Measurements from ENCODE around the gene ACSF3.
A peak's percentile ranks its signal among the peaks of the same experiment; 100 is the strongest.
"Not testable (repeated sequence)": the region's sequence is repeated elsewhere in the genome, so short reads cannot be mapped to it uniquely, and the experiment has no call there.

The ACSF3 gene

DNA sequence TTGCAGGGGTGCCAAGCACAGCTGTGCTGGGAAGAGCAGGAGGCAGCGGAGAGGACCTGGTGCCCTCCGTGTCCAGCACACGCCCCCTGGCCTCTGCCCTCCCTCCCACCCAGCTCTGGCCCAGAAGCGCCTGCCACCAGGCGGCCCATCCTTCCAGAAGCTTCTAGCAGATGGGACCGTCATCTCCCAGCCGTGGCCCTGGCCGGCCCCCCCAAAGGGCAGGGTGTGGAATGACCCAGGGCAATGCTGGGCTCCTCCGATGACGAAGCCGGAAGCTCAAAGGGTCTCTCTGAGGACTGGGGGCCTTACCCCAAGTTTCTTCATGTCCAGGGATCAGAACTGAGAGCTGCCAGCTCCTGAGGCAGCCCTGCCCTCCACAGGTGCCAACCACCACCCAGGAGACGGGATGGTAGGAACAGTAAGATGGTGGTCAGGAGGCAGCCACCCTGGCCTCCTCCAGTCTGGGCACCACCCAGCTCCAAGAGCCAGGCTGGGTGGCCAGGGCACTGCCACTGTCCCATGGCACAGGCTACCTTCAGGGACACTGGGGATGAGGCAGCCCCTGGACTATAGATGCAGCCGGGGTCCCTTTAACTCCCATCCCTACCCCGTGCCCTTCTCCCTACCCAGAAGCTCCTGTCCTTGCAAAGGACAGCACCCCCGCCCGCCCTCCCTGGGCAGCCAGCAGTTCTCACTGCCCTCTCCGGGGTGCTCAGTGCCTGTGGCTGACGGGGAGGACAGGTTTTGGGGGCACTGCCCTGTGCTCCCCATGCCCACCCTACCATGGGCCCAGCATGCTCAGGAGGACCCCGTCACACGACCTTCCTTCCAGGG is 71.4 kb downstream of the ACSF3 start:
- no peak overlapping the region for H3K27ac ChIP-seq (ENCODE audit: insufficient read depth in 1 of 2, low read depth in 1 of 2, low read length in 2 of 2, poor library complexity in 1 of 2, severe bottlenecking in 2 of 2)
- H3K27me3 ChIP-seq (replicated peaks in 2 of 5; ENCODE audit: control insufficient read depth in 4 of 5, insufficient read depth in 5 of 5, low read length in 4 of 5): peaks cover 0 to 9% (median 1%) of the 10 kb centered on the region in 5 experiments
- no peaks in the 10 kb centered on the region for H3K36me3 ChIP-seq (ENCODE audit: control insufficient read depth in 4 of 4, insufficient read depth in 4 of 4, low read length in 3 of 4)
- 100% methylated on average over 9 of the region's 20 CpGs for WGBS (ENCODE audit: insufficient coverage)
- ChIA-PET POLR2A (no interaction called here), CTCF (interaction anchor here (1.7 kb wide), 1 partner anchor 9 kb away, joined by 5 read pairs; no protein-coding TSS in a partner anchor)
- no peak overlapping the region for H3K4me3 ChIP-seq (ENCODE audit: control insufficient read depth in 1 of 7, extremely low read depth in 1 of 7, insufficient read depth in 4 of 7, low read depth in 2 of 7, low read length in 6 of 7)
- H3K9me3 ChIP-seq (ENCODE audit: control extremely low read depth in 1 of 5, control insufficient read depth in 4 of 5, insufficient read depth in 2 of 5, low read depth in 1 of 5, low read length in 4 of 5): no peaks in the 10 kb centered on the region
- no peak for DNase-seq
- H3K4me1 ChIP-seq (ENCODE audit: control extremely low read depth in 1 of 4, control insufficient read depth in 4 of 4, insufficient read depth in 4 of 4, low read length in 3 of 4): peaks cover 0 to 10% (median 7%) of the 10 kb centered on the region in 4 experiments

DNA sequence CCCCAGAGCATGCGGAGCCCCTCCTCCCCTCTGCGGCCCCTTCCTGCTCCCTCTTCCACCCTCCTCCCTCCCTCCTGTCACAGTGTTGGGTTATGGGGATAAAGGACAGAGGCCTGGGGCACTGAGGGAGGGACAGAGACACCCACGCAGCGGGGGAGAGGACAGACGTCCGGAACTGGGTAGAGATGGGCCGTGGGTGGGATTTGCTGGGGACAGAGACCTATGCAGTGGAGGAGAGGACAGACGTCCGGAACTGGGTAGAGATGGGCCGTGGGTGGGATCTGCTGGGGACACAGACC is 72.0 kb downstream of the ACSF3 start:
- H3K36me3 ChIP-seq (ENCODE audit: control insufficient read depth in 4 of 4, insufficient read depth in 4 of 4, low read length in 3 of 4); DNase-seq; POLR2A ChIA-PET; H3K27ac ChIP-seq (ENCODE audit: insufficient read depth in 1 of 2, low read depth in 1 of 2, low read length in 2 of 2, poor library complexity in 1 of 2, severe bottlenecking in 2 of 2); H3K4me3 ChIP-seq (ENCODE audit: control insufficient read depth in 1 of 7, extremely low read depth in 1 of 7, insufficient read depth in 4 of 7, low read depth in 2 of 7, low read length in 6 of 7); H3K9me3 ChIP-seq (ENCODE audit: control extremely low read depth in 1 of 5, control insufficient read depth in 4 of 5, insufficient read depth in 2 of 5, low read depth in 1 of 5, low read length in 4 of 5): not testable (repeated sequence)
- CTCF ChIA-PET: interaction anchor here (1.7 kb wide), 1 partner anchor 10 kb away, joined by 5 read pairs; no protein-coding TSS in a partner anchor
- WGBS (ENCODE audit: insufficient coverage): no CpG with 5 or more reads among the region's 10 CpGs
- Histone ChIP-seq H3K27me3 (replicated peaks in 2 of 5; ENCODE audit: control insufficient read depth in 4 of 5, insufficient read depth in 5 of 5, low read length in 4 of 5) (peaks cover 0 to 15% (median 5%) of the 10 kb centered on the region in 5 experiments), H3K4me1 (ENCODE audit: control extremely low read depth in 1 of 4, control insufficient read depth in 4 of 4, insufficient read depth in 4 of 4, low read length in 3 of 4) (peaks cover 0 to 14% (median 10%) of the 10 kb centered on the region in 4 experiments)

DNA sequence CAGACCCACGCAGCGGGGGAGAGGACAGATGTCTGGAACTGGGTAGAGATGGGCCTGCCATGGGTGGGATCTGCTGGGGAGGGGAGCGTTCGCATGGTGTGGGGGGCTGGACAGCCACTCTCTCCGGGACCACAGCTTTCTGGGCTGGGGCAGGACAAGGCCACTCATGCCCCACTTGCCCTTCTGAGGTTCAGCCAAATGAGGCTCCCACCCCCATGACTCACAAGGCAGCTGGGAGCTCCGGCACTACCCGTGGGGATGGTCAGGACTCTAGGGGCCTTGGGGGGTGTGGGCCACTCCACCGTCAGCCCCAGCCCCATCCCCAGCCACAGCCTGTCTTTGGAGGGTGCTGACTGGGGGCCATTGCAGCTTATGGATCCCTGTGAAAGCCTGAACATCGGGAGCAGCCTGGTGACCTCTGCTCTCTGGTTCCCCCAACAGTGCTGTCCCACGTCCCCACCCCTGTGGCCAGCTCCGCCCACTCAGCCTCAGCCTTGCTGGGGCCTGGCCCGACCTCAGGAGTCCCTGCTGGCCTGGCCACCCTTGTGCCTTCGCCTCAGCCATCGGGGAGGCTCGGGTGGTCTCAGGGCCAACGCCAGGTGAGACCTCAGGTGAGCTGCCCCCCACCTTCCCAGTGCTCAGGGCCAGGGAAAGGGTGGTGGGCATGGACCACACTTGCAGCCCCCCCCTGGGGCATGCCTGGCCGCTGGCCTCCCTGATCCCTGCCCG is 73.2 kb downstream of the ACSF3 start:
- 83% methylated on average over 17 of the region's 18 CpGs for WGBS (ENCODE audit: insufficient coverage)
- H3K9me3 ChIP-seq (ENCODE audit: control extremely low read depth in 1 of 5, control insufficient read depth in 4 of 5, insufficient read depth in 2 of 5, low read depth in 1 of 5, low read length in 4 of 5): no peaks in the 10 kb centered on the region
- no peak for DNase-seq
- no peaks in the 10 kb centered on the region for H3K36me3 ChIP-seq (ENCODE audit: control insufficient read depth in 4 of 4, insufficient read depth in 4 of 4, low read length in 3 of 4)
- H3K27ac ChIP-seq (ENCODE audit: insufficient read depth in 1 of 2, low read depth in 1 of 2, low read length in 2 of 2, poor library complexity in 1 of 2, severe bottlenecking in 2 of 2): no peak overlapping the region
- ChIA-PET CTCF (interaction anchor here (0.8 to 1.8 kb wide), 19 partner anchors 8 to 430 kb away, joined by 3 to 12 read pairs (median 4); partner anchors contain the start of gene APRT), POLR2A (interaction anchor here (0.6 kb wide), 1 partner anchor 228 kb away, joined by 3 read pairs; no protein-coding TSS in a partner anchor)
- peak overlapping the region in 2 of 7 experiments; percentile 5 to 61 for H3K4me3 ChIP-seq (ENCODE audit: control insufficient read depth in 1 of 7, extremely low read depth in 1 of 7, insufficient read depth in 4 of 7, low read depth in 2 of 7, low read length in 6 of 7)
- H3K4me1 ChIP-seq (ENCODE audit: control extremely low read depth in 1 of 4, control insufficient read depth in 4 of 4, insufficient read depth in 4 of 4, low read length in 3 of 4): peaks cover 0 to 22% (median 19%) of the 10 kb centered on the region in 4 experiments
- peaks cover 0 to 18% (median 5%) of the 10 kb centered on the region in 5 experiments for H3K27me3 ChIP-seq (replicated peaks in 2 of 5; ENCODE audit: control insufficient read depth in 4 of 5, insufficient read depth in 5 of 5, low read length in 4 of 5)

- Histone ChIP-seq H3K27me3 (replicated peaks in 2 of 5; ENCODE audit: control insufficient read depth in 4 of 5, insufficient read depth in 5 of 5, low read length in 4 of 5) (peaks cover 0 to 18% (median 5%) of the 10 kb centered on the region in 5 experiments), H3K9me3 (ENCODE audit: control extremely low read depth in 1 of 5, control insufficient read depth in 4 of 5, insufficient read depth in 2 of 5, low read depth in 1 of 5, low read length in 4 of 5) (no peaks in the 10 kb centered on the region), H3K4me1 (ENCODE audit: control extremely low read depth in 1 of 4, control insufficient read depth in 4 of 4, insufficient read depth in 4 of 4, low read length in 3 of 4) (peaks cover 0 to 23% (median 20%) of the 10 kb centered on the region in 4 experiments), H3K4me3 (ENCODE audit: control insufficient read depth in 1 of 7, extremely low read depth in 1 of 7, insufficient read depth in 4 of 7, low read depth in 2 of 7, low read length in 6 of 7) (peak overlapping the region in 2 of 7 experiments; percentile 5 to 61), H3K27ac (ENCODE audit: insufficient read depth in 1 of 2, low read depth in 1 of 2, low read length in 2 of 2, poor library complexity in 1 of 2, severe bottlenecking in 2 of 2) (no peak overlapping the region), H3K36me3 (ENCODE audit: control insufficient read depth in 4 of 4, insufficient read depth in 4 of 4, low read length in 3 of 4) (no peaks in the 10 kb centered on the region)
- ChIA-PET POLR2A (interaction anchor here (0.6 kb wide), 2 partner anchors 229 to 303 kb away, joined by 3 read pairs; no protein-coding TSS in a partner anchor), CTCF (interaction anchor here (0.8 to 1.8 kb wide), 18 partner anchors 9 to 424 kb away, joined by 3 to 12 read pairs (median 4); partner anchors contain the start of gene APRT)
- 14% methylated on average over 18 of the region's 18 CpGs for WGBS (ENCODE audit: insufficient coverage)
- DNase-seq: peak; percentile 72 to 84 (median 77)
These were observed 73.8 kb downstream of the ACSF3 start for GRCh38 chr16:89167425-89167941.

DNA sequence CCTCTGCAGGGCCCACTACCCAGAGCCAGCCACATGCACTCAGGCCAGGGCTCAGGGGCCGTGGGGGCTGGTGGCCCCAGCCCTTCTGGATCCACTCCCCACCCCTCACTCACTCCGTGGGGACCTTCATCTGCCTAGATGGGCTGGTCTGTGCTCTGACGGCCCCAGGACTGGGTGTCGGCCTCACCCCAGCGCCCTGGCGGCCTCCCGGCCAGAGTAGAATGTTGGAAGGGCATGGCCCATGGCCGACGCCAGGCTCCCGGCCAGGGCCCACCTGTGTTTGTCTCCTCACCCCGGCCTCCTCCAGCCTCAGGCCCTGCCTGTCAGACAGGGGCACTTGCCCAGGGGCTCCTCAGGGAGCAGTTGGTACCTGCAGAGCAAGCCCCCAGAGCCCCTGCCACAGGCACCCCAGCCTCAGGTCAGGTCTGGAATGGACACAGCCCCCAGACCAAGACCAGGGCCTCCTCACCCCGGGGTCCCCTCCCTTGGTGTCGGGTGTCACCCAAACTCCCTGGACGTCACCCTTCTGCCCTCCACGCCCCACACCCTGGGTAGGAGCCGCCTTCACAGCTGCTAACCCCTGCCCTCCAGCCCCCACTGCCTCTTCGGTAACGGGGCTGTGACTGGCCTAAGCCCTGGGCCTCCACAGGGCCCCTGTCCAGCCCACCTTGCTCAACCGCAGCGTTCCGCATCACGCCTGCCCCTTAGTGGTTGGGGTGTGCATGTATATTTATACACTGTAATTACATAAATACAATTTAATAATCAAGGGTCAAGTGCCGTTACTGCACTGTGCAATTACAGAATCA is 74.9 kb downstream of the ACSF3 start:
- no peak for DNase-seq
- 89% methylated on average over 12 of the region's 23 CpGs for WGBS (ENCODE audit: insufficient coverage)
- peaks cover 0 to 18% (median 5%) of the 10 kb centered on the region in 5 experiments for H3K27me3 ChIP-seq (replicated peaks in 2 of 5; ENCODE audit: control insufficient read depth in 4 of 5, insufficient read depth in 5 of 5, low read length in 4 of 5)
- no peaks in the 10 kb centered on the region for H3K9me3 ChIP-seq (ENCODE audit: control extremely low read depth in 1 of 5, control insufficient read depth in 4 of 5, insufficient read depth in 2 of 5, low read depth in 1 of 5, low read length in 4 of 5)
- H3K27ac ChIP-seq (ENCODE audit: insufficient read depth in 1 of 2, low read depth in 1 of 2, low read length in 2 of 2, poor library complexity in 1 of 2, severe bottlenecking in 2 of 2): no peak overlapping the region
- POLR2A ChIA-PET: no interaction called here
- no peak overlapping the region for H3K4me3 ChIP-seq (ENCODE audit: control insufficient read depth in 1 of 7, extremely low read depth in 1 of 7, insufficient read depth in 4 of 7, low read depth in 2 of 7, low read length in 6 of 7)
- H3K4me1 ChIP-seq (ENCODE audit: control extremely low read depth in 1 of 4, control insufficient read depth in 4 of 4, insufficient read depth in 4 of 4, low read length in 3 of 4): peaks cover 0 to 23% (median 20%) of the 10 kb centered on the region in 4 experiments
- CTCF ChIA-PET: interaction anchor here (0.8 to 1.7 kb wide), 4 partner anchors 11 to 431 kb away, joined by 3 to 5 read pairs (median 4); no protein-coding TSS in a partner anchor
- no peaks in the 10 kb centered on the region for H3K36me3 ChIP-seq (ENCODE audit: control insufficient read depth in 4 of 4, insufficient read depth in 4 of 4, low read length in 3 of 4)

GRCh38 chr16:89169778-89170177 is 76.1 kb downstream of the ACSF3 start:
- ChIA-PET CTCF (interaction anchor here (1.1 to 1.7 kb wide), 3 partner anchors 46 to 432 kb away, joined by 3 to 5 read pairs (median 3); no protein-coding TSS in a partner anchor), POLR2A (interaction anchor here (0.7 kb wide), 1 partner anchor 18 kb away, joined by 4 read pairs; no protein-coding TSS in a partner anchor)
- H3K9me3 ChIP-seq (ENCODE audit: control extremely low read depth in 1 of 5, control insufficient read depth in 4 of 5, insufficient read depth in 2 of 5, low read depth in 1 of 5, low read length in 4 of 5): no peaks in the 10 kb centered on the region
- WGBS (ENCODE audit: insufficient coverage): 81% methylated on average over 11 of the region's 14 CpGs
- H3K36me3 ChIP-seq (ENCODE audit: control insufficient read depth in 4 of 4, insufficient read depth in 4 of 4, low read length in 3 of 4): no peaks in the 10 kb centered on the region
- peaks cover 0 to 18% (median 5%) of the 10 kb centered on the region in 5 experiments for H3K27me3 ChIP-seq (replicated peaks in 2 of 5; ENCODE audit: control insufficient read depth in 4 of 5, insufficient read depth in 5 of 5, low read length in 4 of 5)
- H3K27ac ChIP-seq (ENCODE audit: insufficient read depth in 1 of 2, low read depth in 1 of 2, low read length in 2 of 2, poor library complexity in 1 of 2, severe bottlenecking in 2 of 2): no peak overlapping the region
- peaks cover 0 to 23% (median 20%) of the 10 kb centered on the region in 4 experiments for H3K4me1 ChIP-seq (ENCODE audit: control extremely low read depth in 1 of 4, control insufficient read depth in 4 of 4, insufficient read depth in 4 of 4, low read length in 3 of 4)
- DNase-seq: no peak
- no peak overlapping the region for H3K4me3 ChIP-seq (ENCODE audit: control insufficient read depth in 1 of 7, extremely low read depth in 1 of 7, insufficient read depth in 4 of 7, low read depth in 2 of 7, low read length in 6 of 7)
